ENCODE results near the gene ZNF280D.
"Not testable (repeated sequence)": the region's sequence is repeated elsewhere in the genome, so short reads cannot be mapped to it uniquely, and the experiment has no call there.

DNA sequence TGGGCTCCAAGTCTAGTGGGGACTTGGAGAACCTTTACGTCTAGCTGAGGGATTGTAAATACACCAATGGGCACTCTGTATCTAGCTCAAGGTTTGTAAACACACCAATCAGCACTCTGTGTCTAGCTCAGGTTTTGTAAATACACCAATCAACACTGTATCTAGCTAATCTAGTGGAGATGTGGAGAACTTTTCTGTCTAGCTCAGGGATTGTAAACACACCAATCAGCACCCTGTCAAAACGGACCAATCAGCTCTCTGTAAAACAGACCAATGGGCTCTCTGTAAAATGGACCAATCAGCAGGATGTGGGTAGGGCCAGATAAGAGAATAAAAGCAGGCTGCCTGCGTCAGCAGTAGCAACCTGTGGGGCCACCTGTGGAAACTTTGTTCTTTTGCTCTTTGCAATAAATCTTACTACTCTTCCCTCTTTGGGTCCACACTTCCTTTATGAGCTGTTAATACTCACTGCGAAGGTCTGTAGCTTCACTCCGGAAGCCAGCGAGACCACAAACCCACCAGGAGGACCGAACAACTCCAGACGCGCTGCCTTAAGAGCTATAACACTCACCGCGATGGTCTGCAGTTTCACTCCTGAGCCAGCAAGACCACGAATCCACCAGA, 46.9 kb upstream of the ZNF280D start:
- not testable (repeated sequence) for TF ChIP-seq POLR2A, EP300 (IDR thresholded peaks at IDR 0.05)
- TF ChIP-seq, protein P1, sequence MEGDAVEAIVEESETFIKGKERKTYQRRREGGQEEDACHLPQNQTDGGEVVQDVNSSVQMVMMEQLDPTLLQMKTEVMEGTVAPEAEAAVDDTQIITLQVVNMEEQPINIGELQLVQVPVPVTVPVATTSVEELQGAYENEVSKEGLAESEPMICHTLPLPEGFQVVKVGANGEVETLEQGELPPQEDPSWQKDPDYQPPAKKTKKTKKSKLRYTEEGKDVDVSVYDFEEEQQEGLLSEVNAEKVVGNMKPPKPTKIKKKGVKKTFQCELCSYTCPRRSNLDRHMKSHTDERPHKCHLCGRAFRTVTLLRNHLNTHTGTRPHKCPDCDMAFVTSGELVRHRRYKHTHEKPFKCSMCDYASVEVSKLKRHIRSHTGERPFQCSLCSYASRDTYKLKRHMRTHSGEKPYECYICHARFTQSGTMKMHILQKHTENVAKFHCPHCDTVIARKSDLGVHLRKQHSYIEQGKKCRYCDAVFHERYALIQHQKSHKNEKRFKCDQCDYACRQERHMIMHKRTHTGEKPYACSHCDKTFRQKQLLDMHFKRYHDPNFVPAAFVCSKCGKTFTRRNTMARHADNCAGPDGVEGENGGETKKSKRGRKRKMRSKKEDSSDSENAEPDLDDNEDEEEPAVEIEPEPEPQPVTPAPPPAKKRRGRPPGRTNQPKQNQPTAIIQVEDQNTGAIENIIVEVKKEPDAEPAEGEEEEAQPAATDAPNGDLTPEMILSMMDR (IDR thresholded peaks at IDR 0.05), result not testable (repeated sequence)
